ENCODE measurements around the gene MAP3K3.

The MAP3K3 gene

GRCh38 chr17:63694229-63694949 lies 72.2 kb downstream of the MAP3K3 start:
- peak; percentile 12 for DNase-seq

DNA sequence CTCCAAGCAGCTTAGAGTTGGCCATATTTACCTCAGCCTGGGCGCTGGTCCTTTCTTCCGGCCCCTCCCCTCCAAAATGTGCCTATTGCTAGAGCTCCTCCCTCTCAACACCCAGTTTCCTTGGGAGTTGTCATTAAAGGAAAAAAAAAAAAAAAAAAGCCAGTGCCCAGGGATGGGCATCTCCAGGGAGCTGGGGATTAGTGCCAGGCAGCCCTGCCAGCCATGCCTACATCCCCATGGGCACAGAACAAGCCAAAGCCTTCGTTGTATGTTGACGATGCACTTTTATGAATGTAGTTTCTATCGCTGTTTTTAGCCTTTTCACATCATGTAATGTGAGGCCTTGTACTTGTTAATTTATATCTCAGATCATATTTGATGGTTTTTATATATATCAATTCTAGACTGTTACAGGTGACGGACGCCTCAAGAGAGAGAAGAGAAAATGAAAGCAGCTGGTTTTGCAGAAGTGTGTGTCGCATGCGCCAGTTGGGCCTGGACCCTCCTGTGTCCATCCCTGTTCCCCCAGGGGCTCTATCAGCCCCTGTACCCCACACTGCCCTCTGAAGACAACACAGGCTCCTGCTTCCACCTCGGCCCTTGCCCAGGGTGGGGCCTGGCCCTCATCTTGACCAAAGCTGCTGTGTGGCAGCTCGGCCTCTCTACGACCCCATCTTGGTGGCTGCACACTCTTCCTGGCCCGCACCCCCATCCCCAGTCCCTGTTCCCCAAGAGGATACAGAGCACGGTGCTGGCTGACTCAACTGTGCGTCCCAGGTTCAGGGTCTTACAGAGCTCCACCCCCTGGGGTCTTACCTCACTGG lies 72.9 kb downstream of the MAP3K3 start:
- DNase-seq, result no peak

DNA sequence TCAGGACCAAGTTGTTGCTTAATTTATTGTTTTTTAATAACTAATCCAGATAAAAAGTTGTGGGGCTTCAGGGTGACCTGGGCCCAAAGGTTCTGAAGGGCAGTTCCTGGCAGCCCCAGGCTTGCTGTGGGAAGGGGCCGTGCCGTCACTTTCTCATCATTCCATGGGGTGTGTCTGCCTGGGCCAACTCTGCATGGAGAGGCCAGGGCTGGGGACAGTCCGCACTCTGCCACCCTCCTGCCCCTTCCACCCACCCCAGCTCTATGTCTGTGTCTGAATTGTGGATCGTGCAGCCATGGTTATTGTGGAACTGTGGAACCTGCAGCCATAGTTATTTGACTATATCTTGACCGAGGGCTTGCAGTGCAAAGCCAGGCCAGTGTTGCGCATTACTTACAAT lies 73.7 kb downstream of the MAP3K3 start:
- no peak for DNase-seq

DNA sequence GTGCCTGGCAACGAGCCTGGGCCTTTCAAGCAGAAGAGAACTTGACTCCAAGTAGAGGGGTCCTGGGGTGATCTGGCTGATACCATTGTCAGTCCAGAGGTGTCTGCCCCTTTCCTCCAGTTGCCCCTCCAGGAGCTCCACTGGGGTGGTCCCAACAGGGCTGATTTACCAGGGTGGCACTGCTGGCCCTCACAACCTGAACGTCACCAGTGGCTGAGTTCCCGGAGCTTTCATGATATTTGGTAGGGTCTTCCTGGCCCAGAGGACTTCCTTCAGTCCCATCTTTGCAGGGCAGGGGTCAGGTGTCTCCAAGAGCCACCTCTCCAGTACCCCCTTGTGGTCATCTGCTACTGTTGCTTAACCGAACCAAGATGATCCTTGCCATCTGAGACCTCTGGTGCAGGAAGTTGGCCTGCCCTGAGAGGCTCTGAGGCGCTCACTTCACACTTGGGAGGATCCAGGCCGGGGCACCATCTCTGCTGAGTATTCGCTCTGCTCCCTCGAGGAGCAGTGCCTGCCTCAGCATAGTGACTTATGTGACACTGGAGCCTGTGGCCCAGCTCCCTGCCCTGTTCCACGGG lies 74.3 kb downstream of the MAP3K3 start:
- DNase-seq, result peak; percentile 28

- DNase-seq, result peak; percentile 16
Observed at GRCh38 chr17:63697341-63698286, 75.4 kb downstream of the MAP3K3 start.

DNA sequence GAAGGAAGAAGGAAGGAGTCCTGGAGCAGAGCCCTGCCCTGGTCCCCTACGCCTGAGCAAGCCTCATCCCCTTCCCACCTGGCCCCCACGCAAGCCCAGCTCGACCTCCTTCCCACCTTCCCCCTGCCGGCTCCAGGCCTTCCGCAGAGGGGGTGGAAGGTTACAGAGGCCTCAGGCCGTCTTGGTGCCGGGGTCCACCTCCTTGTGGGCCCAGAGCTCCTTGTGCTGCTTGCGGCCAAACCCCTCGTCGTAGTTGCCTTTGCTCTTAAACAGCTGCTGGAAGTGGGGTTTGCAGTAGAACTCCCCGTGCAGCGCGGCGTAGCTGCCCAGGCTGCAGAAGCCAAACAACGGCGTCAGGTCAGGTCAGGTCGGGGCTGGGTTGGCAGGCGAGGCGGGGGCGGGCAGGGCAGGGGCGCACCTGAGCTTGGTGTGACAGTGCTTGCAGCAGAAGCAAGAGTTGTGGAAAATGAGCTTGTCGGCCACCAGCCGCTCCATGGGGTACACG lies 76.2 kb downstream of the MAP3K3 start:
- no peak for DNase-seq

DNA sequence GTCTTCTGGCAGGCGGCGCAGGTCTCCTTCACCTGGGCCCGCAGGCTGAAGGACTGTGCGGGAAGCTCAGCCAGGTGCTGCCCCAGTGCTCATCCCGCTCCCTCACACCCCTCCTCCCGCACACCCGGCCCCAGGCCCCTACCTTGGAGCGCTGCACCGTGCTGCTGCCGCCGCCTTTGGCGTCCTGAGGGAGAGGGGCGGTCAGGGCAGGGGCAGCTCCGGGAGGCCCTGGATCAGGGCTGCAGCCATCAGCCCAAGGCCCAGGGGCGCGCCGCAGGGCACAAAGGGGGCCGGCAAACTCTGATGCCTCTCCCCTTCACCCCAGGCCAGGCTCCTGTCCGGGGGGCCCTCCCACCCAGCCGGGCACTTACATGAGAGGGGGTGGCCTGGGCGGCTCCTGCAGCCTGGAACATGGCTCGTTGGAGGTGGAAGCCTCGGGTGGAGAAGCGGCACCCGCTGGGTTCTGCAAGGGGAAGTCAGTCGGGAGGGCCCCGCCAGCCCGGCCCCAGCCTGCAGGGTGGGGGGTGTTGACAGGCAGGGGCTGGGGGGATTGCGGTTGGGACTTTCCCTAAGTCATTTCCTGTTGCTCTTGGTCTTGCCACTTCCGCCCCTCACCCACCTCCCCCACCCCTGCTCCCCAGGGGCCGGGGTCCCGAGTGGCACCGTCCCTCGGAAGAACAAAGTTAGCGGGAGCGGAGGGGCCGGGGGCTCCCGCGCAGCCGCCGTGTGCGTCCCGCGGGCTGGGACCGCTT lies 76.8 kb downstream of the MAP3K3 start:
- peak; percentile 67 for DNase-seq

DNA sequence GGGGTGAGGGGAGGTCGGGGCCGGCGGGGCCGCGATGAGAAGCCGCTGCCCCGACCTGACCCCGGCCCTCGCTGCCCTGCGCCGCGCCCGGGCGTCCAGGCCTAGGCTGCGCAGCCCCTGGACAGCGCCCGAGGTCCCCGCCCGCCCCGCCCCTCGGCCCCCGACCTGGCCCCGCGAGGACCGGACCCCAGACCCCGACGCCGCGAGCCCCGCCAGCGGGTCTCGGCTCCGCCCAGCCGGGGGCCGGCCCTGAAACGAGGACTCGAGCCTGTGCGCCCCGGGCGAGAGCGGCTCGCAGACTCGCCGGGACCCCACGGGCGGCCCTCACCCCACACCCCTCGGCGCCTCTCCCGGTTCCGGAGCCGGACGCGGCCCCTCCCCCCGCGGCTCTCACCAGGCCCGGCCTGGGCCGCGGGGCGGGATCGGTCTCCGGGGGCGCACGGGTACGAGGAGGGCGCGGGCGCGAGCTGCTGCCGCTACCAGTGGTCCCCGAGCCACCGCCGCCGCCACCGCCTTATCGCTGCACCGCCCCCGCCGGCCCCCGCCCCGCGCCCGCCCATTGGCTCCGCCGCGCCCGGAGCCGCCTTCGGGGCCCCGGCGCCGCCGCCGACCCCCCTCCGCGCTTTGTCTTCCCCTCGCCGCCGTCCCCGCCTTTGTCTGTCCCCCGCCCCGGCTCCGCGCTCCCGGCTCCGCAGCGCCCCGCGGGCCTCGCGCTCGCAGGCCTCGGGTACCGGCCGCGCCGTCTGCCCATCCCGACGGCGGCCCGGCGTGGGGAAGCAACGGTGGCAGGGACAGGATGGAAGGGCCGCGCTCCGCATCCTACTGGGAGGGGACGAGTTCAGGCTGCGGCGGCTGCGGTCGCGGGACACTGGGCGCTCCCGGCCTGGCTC lies 77.7 kb downstream of the MAP3K3 start, which contains the start of gene LIMD2:
LIMD2 (minus strand) TSS at position 488 of the 890 bp plus-strand sequence. CDS start 827 bp downstream, outside the sequence.
- peak; percentile 69 for DNase-seq

GRCh38 chr17:63700528-63701455 lies 78.6 kb downstream of the MAP3K3 start:
- peak; percentile 62 for DNase-seq

GRCh38 chr17:63701456-63701820 lies 79.2 kb downstream of the MAP3K3 start:
- no peak for DNase-seq

DNA sequence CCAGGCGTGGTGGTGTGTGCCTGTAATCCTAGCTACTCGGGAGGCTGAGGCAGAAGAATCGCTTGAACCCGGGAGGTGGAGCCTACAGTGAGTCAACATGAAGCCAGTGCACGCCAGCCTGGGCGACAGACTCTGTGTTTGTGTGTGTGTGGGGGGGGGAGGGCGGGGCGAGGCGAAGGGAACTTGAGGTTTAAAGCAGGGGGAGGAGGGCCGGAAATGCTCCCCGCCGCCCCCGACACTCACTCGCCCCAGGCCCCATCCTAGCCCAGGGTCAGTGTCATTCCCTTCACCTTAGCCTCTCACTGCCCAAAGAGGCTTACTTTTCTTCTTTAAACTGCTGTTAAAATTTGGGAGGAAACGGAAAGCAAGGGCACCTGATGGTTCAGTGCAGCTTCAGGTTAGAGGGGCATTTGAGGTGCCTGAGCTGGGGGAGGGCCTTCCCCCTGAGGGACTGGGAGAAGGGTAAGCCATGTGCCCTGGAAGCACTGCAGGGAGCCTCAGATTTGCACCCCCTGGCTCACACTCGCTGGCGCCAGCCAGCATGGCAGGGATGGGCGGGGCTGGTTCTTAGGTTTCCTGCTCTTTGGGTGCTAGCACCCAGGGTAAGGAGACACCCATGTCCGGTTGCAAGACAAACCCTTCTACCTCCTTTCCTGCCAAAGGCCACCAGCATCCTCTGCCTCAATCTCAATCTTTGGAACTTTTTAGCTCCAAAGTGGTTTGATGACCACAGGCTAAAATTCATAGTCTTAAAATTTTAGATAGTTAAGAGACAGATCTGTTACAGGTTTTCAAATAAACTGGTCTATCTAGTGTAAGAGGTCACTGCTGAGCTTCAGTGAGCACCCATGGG lies 79.9 kb downstream of the MAP3K3 start:
- DNase-seq, result no peak

DNA sequence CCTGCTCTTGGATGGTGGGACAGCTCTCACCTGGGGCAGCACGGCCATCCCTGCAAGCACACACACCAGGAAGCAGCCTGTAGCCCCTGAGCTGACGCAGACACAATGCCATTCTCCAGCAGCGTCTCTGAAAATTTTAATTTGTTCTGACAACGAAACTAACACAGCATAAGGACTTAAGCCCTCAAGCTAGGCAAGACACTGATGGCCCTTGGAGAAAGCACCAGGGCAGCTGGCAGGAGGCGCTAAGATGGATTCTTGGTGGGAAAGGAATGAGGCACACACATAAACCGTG lies 80.5 kb downstream of the MAP3K3 start:
- no peak for DNase-seq

DNA sequence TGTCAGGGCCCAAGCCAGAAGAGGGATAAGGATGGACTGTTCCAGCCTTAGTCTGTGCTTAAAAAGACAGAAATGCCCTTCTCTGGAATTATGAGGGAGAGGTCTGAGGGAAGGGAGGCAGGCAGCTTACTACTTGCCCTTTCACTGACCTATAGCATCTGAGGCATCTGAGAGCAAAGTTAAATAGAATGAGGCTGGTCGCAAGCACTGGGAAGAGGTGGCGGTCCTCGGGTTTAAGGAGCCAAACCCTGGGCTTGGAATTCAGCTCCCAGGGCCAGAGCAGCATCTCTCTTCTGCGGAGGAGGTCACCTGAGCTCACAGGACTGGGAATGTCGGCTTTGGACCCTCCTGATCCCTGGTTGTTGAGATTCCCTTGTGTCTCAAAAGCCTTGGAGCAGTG lies 80.8 kb downstream of the MAP3K3 start:
- no peak for DNase-seq

GRCh38 chr17:63703556-63704258 lies 81.5 kb downstream of the MAP3K3 start:
- DNase-seq, result no peak

GRCh38 chr17:63704259-63704576 lies 82.0 kb downstream of the MAP3K3 start:
- DNase-seq, result no peak

DNA sequence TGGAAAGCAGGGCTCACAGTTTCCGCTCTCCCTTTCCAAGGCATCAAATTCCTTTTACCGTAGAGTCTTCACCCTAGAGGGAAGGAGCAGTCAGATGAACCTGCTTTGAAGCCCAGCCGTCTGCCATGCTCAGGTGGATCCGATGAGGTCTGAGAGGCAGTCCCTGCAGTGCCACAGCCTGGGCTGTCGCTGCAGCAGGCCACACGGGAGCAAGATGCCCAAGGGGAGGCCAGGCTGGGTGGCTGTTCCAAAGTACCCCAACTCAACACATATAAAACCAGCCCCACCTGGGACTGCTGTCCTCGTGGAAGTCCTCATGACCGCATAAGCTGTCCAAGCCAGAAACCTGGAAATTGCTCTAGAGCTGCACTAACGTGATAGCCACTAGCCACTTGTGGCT lies 82.6 kb downstream of the MAP3K3 start:
- no peak for DNase-seq

- DNase-seq, result no peak
Observed at GRCh38 chr17:63705657-63706056, 83.4 kb downstream of the MAP3K3 start.

Data from fibroblast of skin of abdomen (primary cell).